GM12872 (cell line): ENCODE results near the gene RARB.

Source experiments
- TF ChIP-seq, protein P1 (sequence below): IDR thresholded peaks from 3 replicates; pipeline ENCODE4 v1.5.1; 2011; ENCODE audit warnings: low read depth, mild to moderate bottlenecking, low read length, moderate library complexity; ENCODE audit not compliant: insufficient read depth

The RARB gene

DNA sequence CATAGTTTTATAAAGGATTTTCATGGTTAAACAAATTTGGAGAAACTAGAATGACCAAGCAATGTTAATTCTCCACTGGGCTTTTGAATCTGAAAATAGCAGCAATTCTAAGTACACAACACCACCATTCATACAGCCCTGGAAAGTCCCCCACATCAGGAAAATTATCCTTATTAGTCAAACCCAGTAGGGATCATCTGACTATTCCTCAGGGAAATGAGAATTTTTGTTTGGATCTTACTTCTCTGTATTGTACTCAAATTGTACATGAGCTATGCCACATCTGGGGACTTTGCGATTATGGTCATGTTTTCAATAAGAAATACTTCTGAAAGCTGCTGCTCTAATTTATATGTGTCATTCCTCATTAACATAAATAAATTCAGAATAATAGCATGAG, 46.0 kb downstream of the RARB start:
- TF ChIP-seq, protein P1, sequence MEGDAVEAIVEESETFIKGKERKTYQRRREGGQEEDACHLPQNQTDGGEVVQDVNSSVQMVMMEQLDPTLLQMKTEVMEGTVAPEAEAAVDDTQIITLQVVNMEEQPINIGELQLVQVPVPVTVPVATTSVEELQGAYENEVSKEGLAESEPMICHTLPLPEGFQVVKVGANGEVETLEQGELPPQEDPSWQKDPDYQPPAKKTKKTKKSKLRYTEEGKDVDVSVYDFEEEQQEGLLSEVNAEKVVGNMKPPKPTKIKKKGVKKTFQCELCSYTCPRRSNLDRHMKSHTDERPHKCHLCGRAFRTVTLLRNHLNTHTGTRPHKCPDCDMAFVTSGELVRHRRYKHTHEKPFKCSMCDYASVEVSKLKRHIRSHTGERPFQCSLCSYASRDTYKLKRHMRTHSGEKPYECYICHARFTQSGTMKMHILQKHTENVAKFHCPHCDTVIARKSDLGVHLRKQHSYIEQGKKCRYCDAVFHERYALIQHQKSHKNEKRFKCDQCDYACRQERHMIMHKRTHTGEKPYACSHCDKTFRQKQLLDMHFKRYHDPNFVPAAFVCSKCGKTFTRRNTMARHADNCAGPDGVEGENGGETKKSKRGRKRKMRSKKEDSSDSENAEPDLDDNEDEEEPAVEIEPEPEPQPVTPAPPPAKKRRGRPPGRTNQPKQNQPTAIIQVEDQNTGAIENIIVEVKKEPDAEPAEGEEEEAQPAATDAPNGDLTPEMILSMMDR = no peak

DNA sequence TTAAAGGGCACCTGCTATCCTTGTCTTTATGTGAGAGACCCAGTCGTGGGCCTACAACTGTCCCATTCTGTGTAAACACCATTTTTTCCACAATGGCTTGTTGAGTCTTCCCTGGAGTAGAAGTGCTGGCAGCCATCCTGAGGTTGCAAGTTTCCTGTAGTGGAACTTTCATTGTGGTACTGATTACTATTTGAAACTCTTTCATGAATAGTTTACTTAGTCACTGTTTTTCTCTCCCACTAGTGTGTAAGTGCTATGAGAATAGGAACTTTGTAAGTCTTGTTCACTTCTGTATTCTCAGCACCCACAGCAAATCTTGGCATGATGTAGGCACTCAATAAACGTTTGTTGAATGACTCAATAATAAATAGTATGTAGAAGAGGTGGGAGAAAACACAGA, 48.6 kb downstream of the RARB start:
- TF ChIP-seq, protein P1 = no peak

GRCh38 chr3:25478211-25478757, 50.2 kb downstream of the RARB start:
- TF ChIP-seq, protein P1 = no peak

DNA sequence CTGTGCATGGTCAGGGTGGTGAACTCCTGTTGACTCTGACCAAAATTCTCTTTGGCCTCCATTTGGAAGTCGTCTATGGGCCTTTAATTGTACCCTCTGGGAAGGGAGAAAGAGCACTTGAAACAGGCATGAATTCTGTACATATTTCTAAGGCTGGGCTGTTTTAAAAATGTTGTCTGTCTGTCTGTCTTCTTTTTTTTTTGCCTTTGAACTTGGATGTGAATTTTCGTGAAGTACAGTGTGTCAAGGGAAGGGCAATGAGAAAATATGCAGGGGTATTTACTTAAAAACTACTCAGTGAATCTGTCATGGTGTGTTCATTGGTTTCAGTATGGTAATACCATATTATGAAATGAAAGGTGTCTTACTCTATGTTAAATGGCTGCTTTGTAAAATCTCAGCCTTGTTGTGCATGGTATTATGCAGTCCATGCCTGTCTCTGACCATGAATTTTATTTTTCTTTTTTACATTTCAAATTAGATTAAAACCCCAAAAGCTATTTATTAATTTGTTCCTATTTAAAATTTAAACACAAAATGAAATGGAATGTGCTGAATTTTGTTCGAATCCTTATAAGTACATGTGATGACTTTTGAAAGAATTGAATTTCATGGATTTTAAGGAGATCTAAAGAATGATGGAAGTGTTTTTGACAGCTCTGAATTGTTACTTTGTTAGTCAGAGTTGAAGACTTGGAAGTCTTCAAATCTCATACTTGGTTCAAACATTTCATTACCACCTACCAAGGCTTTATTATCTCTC, 51.1 kb downstream of the RARB start:
- TF ChIP-seq, protein P1 = no peak

DNA sequence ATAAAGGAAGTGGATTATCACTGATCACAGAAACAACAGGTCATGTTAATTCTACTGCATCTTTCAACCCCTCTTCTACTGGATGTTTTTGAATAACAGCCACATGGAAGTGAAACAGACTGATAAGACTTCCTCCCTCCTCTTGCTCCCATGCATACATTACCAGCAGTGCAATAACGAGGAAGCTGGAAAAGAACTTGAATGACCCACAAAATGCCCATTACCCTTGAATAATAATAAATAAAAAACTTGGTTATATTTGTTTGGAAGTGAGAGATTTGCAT, 51.6 kb downstream of the RARB start:
- TF ChIP-seq, protein P1 = no peak

- TF ChIP-seq, protein P1 = no peak
Observed at GRCh38 chr3:25480811-25481210, 52.7 kb downstream of the RARB start.

DNA sequence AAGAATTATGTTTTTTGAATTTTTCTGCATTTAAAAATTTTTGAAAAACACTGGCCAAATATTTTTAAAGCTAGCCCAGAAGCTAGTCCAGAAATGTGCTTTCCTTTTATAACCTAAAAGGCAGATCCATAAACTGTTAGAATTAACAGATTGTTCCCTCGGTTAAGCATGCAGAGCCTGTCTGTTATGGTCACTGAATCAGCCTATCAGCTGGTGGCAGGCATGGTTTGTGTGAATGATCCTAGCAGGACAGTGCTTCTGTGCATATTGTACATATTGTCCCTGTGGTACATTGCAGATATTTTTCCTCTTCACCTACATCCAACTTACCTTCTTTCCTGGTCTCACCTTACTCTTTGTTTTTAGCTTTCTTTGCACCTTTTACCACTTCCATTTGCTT, 53.3 kb downstream of the RARB start:
- TF ChIP-seq, protein P1 = no peak

DNA sequence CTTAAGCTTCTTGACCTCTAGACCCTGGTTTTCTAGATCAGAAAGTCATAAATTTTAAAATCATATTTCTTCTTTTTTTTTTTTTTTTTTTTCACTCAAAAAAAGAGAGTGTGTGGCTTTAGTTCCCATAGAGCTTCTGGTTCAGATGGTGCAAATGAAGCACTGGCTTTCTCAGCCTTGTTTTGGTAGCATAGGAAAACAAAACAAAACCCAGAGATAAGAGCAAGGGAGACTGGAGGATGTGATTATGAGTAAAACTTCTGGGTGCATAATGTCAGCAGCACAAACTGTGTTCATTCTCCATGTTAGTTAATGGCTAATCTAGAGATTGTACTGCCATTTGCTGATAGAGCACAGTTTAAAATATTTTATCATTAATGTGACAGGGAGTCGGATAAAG, 55.4 kb downstream of the RARB start:
- TF ChIP-seq, protein P1 = no peak
